Activated naive CD8-positive, alpha-beta T cell treated with anti-CD3 and anti-CD28 coated beads, Interleukin-2, amount 10 ng/mL, durations not matched to agents 7 days and 5 days (primary cell): ENCODE measurements around the gene CPZ. TPM values are rescaled to one million over a fixed set of nuclear protein-coding genes. Genes with fewer than 3 reads are reported as not detected.

ENCODE experiments used
- ATAC-seq: fragments of 150-1000 bp; cut with Tn5 transposase; one replicate; pipeline ENCODE4 v1.10.0; 2021; ENCODE audit warnings: low read depth, moderate library complexity
- POLR2A ChIA-PET: fragments of 350-600 bp; sonication (Branson Sonifier 250); formaldehyde crosslinking; loops from one replicate; lab custom pipeline; 2021; ENCODE audit warnings: antibody characterized with exemption; lab: Charles Lee
- DNase-seq: peaks from one replicate; pipeline ENCODE4 v3.0.0; 2021
- H3K27ac Mint-ChIP-seq: one replicate; pipeline ENCODE4 v1.8.0; 2022; ENCODE audit warnings: mild to moderate bottlenecking, mixed read lengths
- H3K27me3 Mint-ChIP-seq: one replicate; pipeline ENCODE4 v1.8.0; 2022; ENCODE audit warnings: mild to moderate bottlenecking, moderate library complexity, mixed read lengths
- H3K36me3 Mint-ChIP-seq: one replicate; pipeline ENCODE4 v1.8.0; 2021; ENCODE audit warnings: mild to moderate bottlenecking, mixed read lengths
- H3K4me1 Mint-ChIP-seq: one replicate; pipeline ENCODE4 v1.8.0; 2021; ENCODE audit warnings: mixed read lengths
- H3K4me3 Mint-ChIP-seq: one replicate; pipeline ENCODE4 v1.8.0; 2022; ENCODE audit warnings: mild to moderate bottlenecking, moderate library complexity, mixed read lengths
- H3K9me3 Mint-ChIP-seq: one replicate; pipeline ENCODE4 v1.8.0; 2021; ENCODE audit warnings: mixed read lengths
- total RNA-seq, 2 experiments: library from RNA; stranded (reverse); gene quantifications; one replicate each; pipeline ENCODE4 v1.2.3, GENCODE V29; 2021

CPZ gene
- total RNA-seq, 2 experiments from 2014 or later = not detected

DNA sequence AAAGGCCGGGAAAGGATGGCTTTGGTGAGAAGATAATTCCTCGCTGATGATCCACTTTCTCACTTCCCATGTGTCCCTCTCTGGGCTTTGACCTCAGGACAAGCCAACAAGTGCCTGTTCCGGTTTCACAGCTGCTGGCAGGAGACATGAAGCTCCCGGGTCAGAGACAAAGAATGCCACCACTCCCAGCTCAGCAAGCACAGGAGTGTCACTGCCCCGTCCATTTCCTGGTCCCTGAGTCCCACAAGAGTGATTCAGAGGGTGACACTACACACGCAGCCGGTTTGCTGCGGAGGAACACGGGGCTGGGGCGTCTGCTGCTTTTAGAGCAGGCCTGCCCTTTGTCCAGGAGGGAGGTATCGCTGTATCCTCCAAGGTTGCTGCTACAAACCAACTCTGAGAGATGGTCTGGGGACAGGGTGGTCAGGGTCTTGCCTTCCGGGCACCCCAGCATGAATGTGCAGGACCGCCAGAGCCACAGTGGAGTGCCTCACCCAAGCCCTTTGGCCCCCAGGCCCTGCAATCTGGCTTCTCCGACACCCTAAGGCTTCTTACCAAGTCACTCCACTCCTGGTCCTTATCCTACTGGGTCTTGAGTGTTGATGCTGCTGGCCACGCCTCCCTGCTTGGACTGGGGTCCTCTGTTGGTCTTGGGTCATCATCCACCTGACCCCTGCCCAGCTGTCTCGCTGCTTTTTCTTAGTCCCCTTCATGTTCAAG, 49.5 kb downstream of the CPZ start:
- H3K4me3 Mint-ChIP-seq = no peak overlapping the region
- H3K36me3 Mint-ChIP-seq = no peaks in the 10 kb centered on the region
- DNase-seq (peak; percentile 9), ATAC-seq (no peak)
- no peaks in the 10 kb centered on the region for H3K9me3 Mint-ChIP-seq
- H3K27ac Mint-ChIP-seq = no peak overlapping the region
- no peaks in the 10 kb centered on the region for H3K4me1 Mint-ChIP-seq
- POLR2A ChIA-PET = no interaction called here
- H3K27me3 Mint-ChIP-seq = no peaks in the 10 kb centered on the region

GRCh38 chr4:8642651-8643321, 50.2 kb downstream of the CPZ start:
- no peak overlapping the region for H3K27ac Mint-ChIP-seq
- H3K36me3 Mint-ChIP-seq = no peaks in the 10 kb centered on the region
- DNase-seq (no peak), ATAC-seq (no peak)
- no peak overlapping the region for H3K4me3 Mint-ChIP-seq
- H3K9me3 Mint-ChIP-seq = no peaks in the 10 kb centered on the region
- H3K4me1 Mint-ChIP-seq = no peaks in the 10 kb centered on the region
- no peaks in the 10 kb centered on the region for H3K27me3 Mint-ChIP-seq
- POLR2A ChIA-PET = no interaction called here

- Mint-ChIP-seq H3K27me3 (no peaks in the 10 kb centered on the region), H3K4me1 (no peaks in the 10 kb centered on the region), H3K27ac (no peak overlapping the region), H3K36me3 (no peaks in the 10 kb centered on the region), H3K9me3 (no peaks in the 10 kb centered on the region), H3K4me3 (no peak overlapping the region)
- DNase-seq = no peak
- ATAC-seq = no peak
- POLR2A ChIA-PET = no interaction called here
Observed at GRCh38 chr4:8643441-8643840, 50.9 kb downstream of the CPZ start.

DNA sequence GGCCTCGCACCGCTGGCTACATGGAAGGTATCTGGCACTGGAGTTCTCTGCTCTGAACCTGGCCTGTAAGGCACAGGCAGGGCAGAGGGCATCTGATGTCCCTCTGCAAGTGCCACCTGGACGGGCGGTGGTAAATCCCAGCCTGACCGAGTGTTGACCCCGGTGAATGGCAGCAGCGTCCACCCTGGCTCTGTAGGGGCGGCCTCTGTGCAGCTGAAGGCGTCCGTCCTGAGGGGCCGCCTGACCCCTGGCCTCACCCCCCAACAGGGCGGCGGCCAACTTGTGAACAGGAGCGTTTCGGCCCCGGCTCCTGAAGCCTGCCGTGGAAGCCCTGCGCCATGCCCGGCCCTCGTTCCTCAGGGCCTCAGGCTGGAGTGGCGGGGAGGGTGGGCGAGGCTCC, 51.4 kb downstream of the CPZ start:
- no peaks in the 10 kb centered on the region for H3K9me3 Mint-ChIP-seq
- POLR2A ChIA-PET = no interaction called here
- H3K27ac Mint-ChIP-seq = no peak overlapping the region
- no peaks in the 10 kb centered on the region for H3K36me3 Mint-ChIP-seq
- no peaks in the 10 kb centered on the region for H3K4me1 Mint-ChIP-seq
- ATAC-seq (no peak), DNase-seq (no peak)
- H3K27me3 Mint-ChIP-seq = no peaks in the 10 kb centered on the region
- no peak overlapping the region for H3K4me3 Mint-ChIP-seq

GRCh38 chr4:8644461-8644891, 51.9 kb downstream of the CPZ start:
- Mint-ChIP-seq H3K36me3 (no peaks in the 10 kb centered on the region), H3K4me3 (no peak overlapping the region)
- peak; percentile 7 for DNase-seq

GRCh38 chr4:8644966-8645752, 52.6 kb downstream of the CPZ start:
- no peaks in the 10 kb centered on the region for H3K9me3 Mint-ChIP-seq
- H3K27me3 Mint-ChIP-seq = no peaks in the 10 kb centered on the region
- H3K4me3 Mint-ChIP-seq = no peak overlapping the region
- ATAC-seq (no peak), DNase-seq (no peak)
- no peak overlapping the region for H3K27ac Mint-ChIP-seq
- POLR2A ChIA-PET = no interaction called here
- no peaks in the 10 kb centered on the region for H3K4me1 Mint-ChIP-seq
- H3K36me3 Mint-ChIP-seq = no peaks in the 10 kb centered on the region

More at GRCh38 chr4:8644461-8644891, 51.9 kb downstream of the CPZ start:
- POLR2A ChIA-PET = no interaction called here
- ATAC-seq = no peak
- Mint-ChIP-seq H3K27ac (no peak overlapping the region), H3K27me3 (no peaks in the 10 kb centered on the region), H3K9me3 (no peaks in the 10 kb centered on the region), H3K4me1 (no peaks in the 10 kb centered on the region)

DNA sequence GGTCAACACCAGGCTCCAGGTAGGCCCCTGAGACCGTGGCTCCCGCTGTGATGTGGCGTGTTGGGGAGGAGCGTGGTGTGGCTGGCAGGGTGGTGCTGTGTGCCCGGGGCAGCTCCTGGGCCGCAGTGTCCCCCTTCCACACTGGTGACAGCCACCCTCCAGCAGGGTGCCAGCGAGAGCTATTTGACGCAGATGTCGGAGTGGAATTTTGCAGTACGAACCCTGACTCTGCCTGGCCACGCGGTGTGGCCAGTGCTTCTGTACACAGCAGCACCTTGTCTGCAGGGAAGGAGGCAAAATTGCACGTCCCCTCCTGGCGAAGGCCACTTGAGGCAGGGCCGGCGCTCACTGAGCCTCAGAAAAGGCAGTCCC, 53.2 kb downstream of the CPZ start:
- Mint-ChIP-seq H3K27ac (no peak overlapping the region), H3K9me3 (no peaks in the 10 kb centered on the region), H3K4me3 (no peak overlapping the region), H3K4me1 (no peaks in the 10 kb centered on the region), H3K36me3 (no peaks in the 10 kb centered on the region), H3K27me3 (no peaks in the 10 kb centered on the region)
- POLR2A ChIA-PET = no interaction called here
- ATAC-seq (no peak), DNase-seq (peak; percentile 9)

- POLR2A ChIA-PET = no interaction called here
- Mint-ChIP-seq H3K9me3 (no peaks in the 10 kb centered on the region), H3K4me1 (no peaks in the 10 kb centered on the region), H3K27me3 (no peaks in the 10 kb centered on the region), H3K4me3 (no peak overlapping the region), H3K27ac (no peak overlapping the region), H3K36me3 (no peaks in the 10 kb centered on the region)
- DNase-seq (no peak), ATAC-seq (no peak)
Observed at GRCh38 chr4:8646296-8647093, 53.9 kb downstream of the CPZ start.

DNA sequence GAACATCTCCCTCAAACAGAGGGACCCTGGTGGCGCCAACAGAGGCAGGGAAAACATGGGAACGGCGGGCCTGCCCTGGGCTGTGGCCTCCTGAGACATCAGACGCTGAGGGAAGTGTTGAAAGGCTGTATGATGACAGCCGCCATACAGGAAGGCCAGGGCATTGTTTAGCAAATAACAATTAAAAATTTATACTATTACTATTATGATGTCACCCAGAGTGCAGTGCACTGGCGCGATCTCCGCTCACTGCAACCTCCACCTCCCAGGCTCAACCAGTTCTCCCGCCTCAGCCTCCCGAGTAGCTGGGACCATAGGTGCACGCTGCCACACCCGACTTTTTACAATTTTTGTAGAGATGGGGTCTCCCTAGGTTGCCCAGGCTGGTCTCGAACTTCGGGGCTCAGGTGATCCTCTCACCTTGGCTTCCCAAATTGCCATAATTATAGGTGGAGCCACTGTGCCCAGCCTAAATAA, 54.6 kb downstream of the CPZ start:
- Mint-ChIP-seq H3K27me3 (no peaks in the 10 kb centered on the region), H3K4me3 (no peak overlapping the region), H3K27ac (no peak overlapping the region), H3K9me3 (no peaks in the 10 kb centered on the region), H3K4me1 (no peaks in the 10 kb centered on the region), H3K36me3 (no peaks in the 10 kb centered on the region)
- POLR2A ChIA-PET = no interaction called here
- DNase-seq = no peak
- no peak for ATAC-seq

DNA sequence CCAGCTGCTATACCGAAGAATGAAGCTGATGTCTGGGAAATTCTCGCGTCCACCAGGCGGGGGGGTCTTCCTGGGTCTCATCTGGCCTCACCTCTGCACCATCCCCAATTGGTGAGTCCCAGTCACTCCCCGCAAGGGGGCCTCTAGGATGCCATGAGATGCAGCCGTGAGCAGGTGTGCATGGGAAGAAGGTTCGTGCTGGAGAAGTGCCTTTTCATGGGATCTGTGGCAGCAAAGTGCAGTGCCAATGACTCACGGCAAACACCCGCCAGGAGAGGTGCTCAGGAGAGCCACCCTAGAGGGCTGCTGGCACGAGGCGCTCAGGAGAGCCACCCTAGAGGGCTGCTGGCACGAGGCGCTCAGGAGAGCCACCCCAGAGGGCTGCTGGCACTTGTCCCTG, 55.1 kb downstream of the CPZ start:
- DNase-seq (no peak), ATAC-seq (no peak)
- no peak overlapping the region for H3K27ac Mint-ChIP-seq
- no peaks in the 10 kb centered on the region for H3K27me3 Mint-ChIP-seq
- no peaks in the 10 kb centered on the region for H3K9me3 Mint-ChIP-seq
- no peak overlapping the region for H3K4me3 Mint-ChIP-seq
- H3K36me3 Mint-ChIP-seq = no peaks in the 10 kb centered on the region
- POLR2A ChIA-PET = no interaction called here
- H3K4me1 Mint-ChIP-seq = no peaks in the 10 kb centered on the region

DNA sequence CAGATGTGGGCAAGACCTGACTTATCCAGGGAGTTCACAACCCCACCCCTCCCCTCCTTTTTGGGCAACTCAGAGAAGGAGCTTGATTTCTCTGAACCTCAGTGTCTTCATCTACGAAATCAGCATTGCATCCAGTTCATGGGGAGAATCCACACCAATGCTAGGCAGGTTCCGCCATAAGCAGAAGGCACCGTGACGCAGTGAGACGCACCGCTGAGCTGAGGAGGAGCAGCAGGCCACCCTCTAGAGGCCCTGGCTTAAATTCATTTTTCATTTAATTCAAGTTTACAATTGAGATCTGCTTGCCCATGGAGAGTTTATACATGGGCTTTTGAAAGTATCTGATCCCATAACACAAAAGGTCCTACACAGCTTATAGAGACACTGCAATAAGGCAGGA, 55.7 kb downstream of the CPZ start:
- POLR2A ChIA-PET = no interaction called here
- DNase-seq (no peak), ATAC-seq (no peak)
- H3K27me3 Mint-ChIP-seq = no peaks in the 10 kb centered on the region
- H3K36me3 Mint-ChIP-seq = no peaks in the 10 kb centered on the region
- no peak overlapping the region for H3K4me3 Mint-ChIP-seq
- H3K27ac Mint-ChIP-seq = no peak overlapping the region
- no peaks in the 10 kb centered on the region for H3K4me1 Mint-ChIP-seq
- no peaks in the 10 kb centered on the region for H3K9me3 Mint-ChIP-seq

GRCh38 chr4:8648816-8649630, 56.5 kb downstream of the CPZ start:
- Mint-ChIP-seq H3K27ac (no peak overlapping the region), H3K4me1 (no peaks in the 10 kb centered on the region), H3K9me3 (peaks cover under 1% of the 10 kb centered on the region), H3K4me3 (no peak overlapping the region), H3K27me3 (no peaks in the 10 kb centered on the region), H3K36me3 (no peaks in the 10 kb centered on the region)
- no peak for ATAC-seq
- POLR2A ChIA-PET = no interaction called here
- DNase-seq = no peak
